GM12865 (cell line): ENCODE measurements around the gene UGP2.

Experiments used
- DNase-seq: peaks from one replicate; pipeline ENCODE4 v3.0.0; 2010; ENCODE audit warnings: low read depth
- H3K4me3 ChIP-seq: 2 replicates; pipeline ENCODE4 v1.5.1; 2011; ENCODE audit warnings: mild to moderate bottlenecking, low read depth, low read length, control low read depth
- CTCF ChIP-seq: IDR thresholded peaks from 2 replicates; pipeline ENCODE4 v1.5.1; 2011; ENCODE audit warnings: low read length, control low read depth, low read depth, inconsistent platforms; ENCODE audit not compliant: insufficient read depth; ENCODE audit errors: missing control alignments

Gene UGP2

GRCh38 chr2:63880625-63881024 is 38.9 kb downstream of the UGP2 start:
- H3K4me3 ChIP-seq = no peak overlapping the region
- no peak for DNase-seq
- no peak for TF ChIP-seq CTCF

GRCh38 chr2:63881205-63881604 is 39.5 kb downstream of the UGP2 start:
- DNase-seq = no peak
- H3K4me3 ChIP-seq = no peak overlapping the region
- TF ChIP-seq CTCF = no peak

GRCh38 chr2:63882395-63883105 is 40.9 kb downstream of the UGP2 start:
- no peak for TF ChIP-seq CTCF
- DNase-seq = no peak
- H3K4me3 ChIP-seq = no peak overlapping the region

GRCh38 chr2:63886445-63886844 is 44.7 kb downstream of the UGP2 start:
- TF ChIP-seq CTCF = no peak
- DNase-seq = no peak
- no peak overlapping the region for H3K4me3 ChIP-seq

- no peak overlapping the region for H3K4me3 ChIP-seq
- no peak for DNase-seq
- TF ChIP-seq CTCF = no peak
Measured at GRCh38 chr2:63888053-63888452, 46.4 kb downstream of the UGP2 start.

- DNase-seq = peak; percentile 59
- peak; percentile 65 for TF ChIP-seq CTCF
- no peak overlapping the region for H3K4me3 ChIP-seq
Measured at GRCh38 chr2:63888490-63889402, 47.0 kb downstream of the UGP2 start.
